Activated CD4-positive, alpha-beta T cell treated with anti-CD3 and anti-CD28 coated beads for 24 hours (primary cell): Measurements from ENCODE around the gene MED13L.

Experiments
- DNase-seq, 2 donors: peaks; one replicate each; pipeline ENCODE4 v3.0.0-alpha.2; 2020; ENCODE audit warnings: low read depth in 2 of 2

Gene MED13L

GRCh38 chr12:116213014-116213413 lies 64.5 kb downstream of the MED13L start:
- DNase-seq, result no peak

- DNase-seq, result no peak
Measured at GRCh38 chr12:116210762-116211161, 66.7 kb downstream of the MED13L start.

- DNase-seq, result no peak
Measured at GRCh38 chr12:116210131-116210530, 67.4 kb downstream of the MED13L start.

GRCh38 chr12:116209503-116209902 lies 68.0 kb downstream of the MED13L start:
- no peak for DNase-seq

GRCh38 chr12:116207274-116207673 lies 70.2 kb downstream of the MED13L start:
- no peak for DNase-seq

- DNase-seq, result no peak
Measured at GRCh38 chr12:116206828-116207227, 70.7 kb downstream of the MED13L start.

GRCh38 chr12:116204785-116205184 lies 72.7 kb downstream of the MED13L start:
- no peak for DNase-seq

GRCh38 chr12:116204169-116204568 lies 73.3 kb downstream of the MED13L start:
- no peak for DNase-seq

GRCh38 chr12:116202940-116203339 lies 74.6 kb downstream of the MED13L start:
- no peak for DNase-seq

GRCh38 chr12:116202433-116202832 lies 75.1 kb downstream of the MED13L start:
- DNase-seq, result no peak

- no peak for DNase-seq
Measured at GRCh38 chr12:116201908-116202307, 75.6 kb downstream of the MED13L start.

GRCh38 chr12:116201359-116201758 lies 76.1 kb downstream of the MED13L start:
- DNase-seq, result no peak

- DNase-seq, result no peak
Measured at GRCh38 chr12:116200812-116201211, 76.7 kb downstream of the MED13L start.

- no peak for DNase-seq
Measured at GRCh38 chr12:116199160-116199706, 78.3 kb downstream of the MED13L start.

GRCh38 chr12:116196752-116197718 lies 80.5 kb downstream of the MED13L start:
- no peak for DNase-seq

- no peak for DNase-seq
Measured at GRCh38 chr12:116196226-116196625, 81.3 kb downstream of the MED13L start.

- peak; percentile 38 to 41 for DNase-seq
Measured at GRCh38 chr12:116194935-116195431, 82.5 kb downstream of the MED13L start.

- DNase-seq, result no peak
Measured at GRCh38 chr12:116189692-116190091, 87.8 kb downstream of the MED13L start.

GRCh38 chr12:116188581-116188980 lies 88.9 kb downstream of the MED13L start:
- no peak for DNase-seq

- no peak for DNase-seq
Measured at GRCh38 chr12:116187151-116187511, 90.4 kb downstream of the MED13L start.

GRCh38 chr12:116186482-116187150 lies 90.9 kb downstream of the MED13L start:
- DNase-seq, result no peak

GRCh38 chr12:116184763-116185162 lies 92.7 kb downstream of the MED13L start:
- no peak for DNase-seq

- no peak for DNase-seq
Measured at GRCh38 chr12:116183741-116184141, 93.8 kb downstream of the MED13L start.
